Duodenal mucosa (tissue), 2 donors: ENCODE results near the gene HSPA1A.
"Not testable (repeated sequence)": the region's sequence is repeated elsewhere in the genome, so short reads cannot be mapped to it uniquely, and the experiment has no call there.

Experiments used
- H3K27ac ChIP-seq: one replicate; pipeline ENCODE4 v1.7.0; 2013; ENCODE audit warnings: low read depth, low read length
- H3K27me3 ChIP-seq, 2 donors: one replicate each; pipeline ENCODE4 v1.7.0; 2013; ENCODE audit warnings: low read length in 2 of 2, control low read depth in 1 of 2; ENCODE audit not compliant: insufficient read depth in 2 of 2, control insufficient read depth in 1 of 2
- H3K36me3 ChIP-seq, 2 donors: one replicate each; pipeline ENCODE4 v1.7.0; 2013; ENCODE audit warnings: low read length in 2 of 2, control low read depth in 1 of 2; ENCODE audit not compliant: insufficient read depth in 2 of 2, control insufficient read depth in 1 of 2
- H3K4me1 ChIP-seq, 2 donors: one replicate each; pipeline ENCODE4 v1.7.0; 2013; ENCODE audit warnings: low read length in 2 of 2, control low read depth in 1 of 2; ENCODE audit not compliant: insufficient read depth in 2 of 2, control insufficient read depth in 1 of 2
- H3K4me3 ChIP-seq, 2 donors: one replicate each; pipeline ENCODE4 v1.7.0; 2013; ENCODE audit warnings: low read length in 2 of 2, low read depth in 1 of 2
- H3K9ac ChIP-seq, 2 donors: one replicate each; pipeline ENCODE4 v1.7.0; 2013; ENCODE audit warnings: low read length in 2 of 2, low read depth in 1 of 2
- H3K9me3 ChIP-seq, 2 donors: one replicate each; pipeline ENCODE4 v1.7.0; 2013; ENCODE audit warnings: low read length in 2 of 2, control low read depth in 1 of 2; ENCODE audit not compliant: control insufficient read depth in 1 of 2

HSPA1A gene

GRCh38 chr6:31850765-31851484 lies 35.6 kb downstream of the HSPA1A start:
- Histone ChIP-seq H3K4me1 (no peaks in the 10 kb centered on the region), H3K9me3 (no peaks in the 10 kb centered on the region), H3K27ac (no peak overlapping the region), H3K9ac (no peak overlapping the region), H3K36me3 (no peaks in the 10 kb centered on the region), H3K4me3 (no peak overlapping the region), H3K27me3 (no peaks in the 10 kb centered on the region)

GRCh38 chr6:31851485-31851832 lies 36.1 kb downstream of the HSPA1A start:
- H3K27ac ChIP-seq: no peak overlapping the region
- no peak overlapping the region for H3K9ac ChIP-seq
- no peaks in the 10 kb centered on the region for H3K4me1 ChIP-seq
- H3K36me3 ChIP-seq: no peaks in the 10 kb centered on the region
- no peak overlapping the region for H3K4me3 ChIP-seq
- H3K27me3 ChIP-seq: no peaks in the 10 kb centered on the region
- no peaks in the 10 kb centered on the region for H3K9me3 ChIP-seq

GRCh38 chr6:31851980-31852718 lies 36.8 kb downstream of the HSPA1A start:
- not testable (repeated sequence) for H3K9me3 ChIP-seq, H3K4me3 ChIP-seq, H3K4me1 ChIP-seq, H3K9ac ChIP-seq, H3K36me3 ChIP-seq, H3K27ac ChIP-seq, H3K27me3 ChIP-seq

- H3K27me3 ChIP-seq, H3K4me1 ChIP-seq, H3K4me3 ChIP-seq, H3K9me3 ChIP-seq, H3K9ac ChIP-seq, H3K27ac ChIP-seq: not testable (repeated sequence)
- H3K36me3 ChIP-seq: peaks cover 18 to 34% of the 10 kb centered on the region in 2 donors
Measured at GRCh38 chr6:31857774-31858173, 42.4 kb downstream of the HSPA1A start.

- no peaks in the 10 kb centered on the region for H3K9me3 ChIP-seq
- no peak overlapping the region for H3K9ac ChIP-seq
- H3K4me3 ChIP-seq: no peak overlapping the region
- H3K36me3 ChIP-seq: peaks cover 18 to 34% of the 10 kb centered on the region in 2 donors
- peaks cover 6 to 14% of the 10 kb centered on the region in 2 donors for H3K4me1 ChIP-seq
- no peak overlapping the region for H3K27ac ChIP-seq
- H3K27me3 ChIP-seq: no peaks in the 10 kb centered on the region
Measured at GRCh38 chr6:31858707-31859106, 43.4 kb downstream of the HSPA1A start.

GRCh38 chr6:31859923-31860322 lies 44.6 kb downstream of the HSPA1A start:
- no peaks in the 10 kb centered on the region for H3K9me3 ChIP-seq
- H3K36me3 ChIP-seq: peaks cover 18 to 34% of the 10 kb centered on the region in 2 donors
- no peak overlapping the region for H3K9ac ChIP-seq
- peaks cover 6 to 14% of the 10 kb centered on the region in 2 donors for H3K4me1 ChIP-seq
- no peaks in the 10 kb centered on the region for H3K27me3 ChIP-seq
- H3K27ac ChIP-seq: no peak overlapping the region
- no peak overlapping the region for H3K4me3 ChIP-seq

- H3K27me3 ChIP-seq: no peaks in the 10 kb centered on the region
- H3K9ac ChIP-seq: no peak overlapping the region
- H3K27ac ChIP-seq: no peak overlapping the region
- no peak overlapping the region for H3K4me3 ChIP-seq
- H3K36me3 ChIP-seq: peaks cover 18 to 37% of the 10 kb centered on the region in 2 donors
- no peaks in the 10 kb centered on the region for H3K9me3 ChIP-seq
- H3K4me1 ChIP-seq: peaks cover 6 to 14% of the 10 kb centered on the region in 2 donors
Measured at GRCh38 chr6:31860349-31860748, 45.0 kb downstream of the HSPA1A start.

GRCh38 chr6:31861150-31861549 lies 45.8 kb downstream of the HSPA1A start:
- Histone ChIP-seq H3K36me3 (peaks cover 18 to 45% of the 10 kb centered on the region in 2 donors), H3K9ac (no peak overlapping the region)

GRCh38 chr6:31861919-31862343 lies 46.6 kb downstream of the HSPA1A start:
- H3K36me3 ChIP-seq: peaks cover 18 to 46% of the 10 kb centered on the region in 2 donors
- H3K9ac ChIP-seq: peak overlapping the region; percentile 83 to 98
- H3K27ac ChIP-seq: no peak overlapping the region
- H3K4me1 ChIP-seq: peaks cover 6 to 14% of the 10 kb centered on the region in 2 donors
- H3K27me3 ChIP-seq: no peaks in the 10 kb centered on the region
- no peaks in the 10 kb centered on the region for H3K9me3 ChIP-seq
- H3K4me3 ChIP-seq: peak overlapping the region; percentile 80 to 94

More at GRCh38 chr6:31861150-31861549, 45.8 kb downstream of the HSPA1A start:
- Histone ChIP-seq H3K27ac (no peak overlapping the region), H3K4me1 (peaks cover 6 to 14% of the 10 kb centered on the region in 2 donors), H3K9me3 (no peaks in the 10 kb centered on the region), H3K4me3 (no peak overlapping the region), H3K27me3 (no peaks in the 10 kb centered on the region)
